Measurements from ENCODE around the gene DDI2.

GRCh38 chr1:15692121-15692682 is 74.9 kb downstream of the DDI2 start:
- no peak for TF ChIP-seq CTCF (IDR thresholded peaks at IDR 0.05)
- no peak for TF ChIP-seq POLR2A (IDR thresholded peaks at IDR 0.05)

Data from uterus (tissue), 2 donors.